ENCODE data around the gene C12orf43.
"Not testable (repeated sequence)": the region's sequence is repeated elsewhere in the genome, so short reads cannot be mapped to it uniquely, and the experiment has no call there.

Gene C12orf43

DNA sequence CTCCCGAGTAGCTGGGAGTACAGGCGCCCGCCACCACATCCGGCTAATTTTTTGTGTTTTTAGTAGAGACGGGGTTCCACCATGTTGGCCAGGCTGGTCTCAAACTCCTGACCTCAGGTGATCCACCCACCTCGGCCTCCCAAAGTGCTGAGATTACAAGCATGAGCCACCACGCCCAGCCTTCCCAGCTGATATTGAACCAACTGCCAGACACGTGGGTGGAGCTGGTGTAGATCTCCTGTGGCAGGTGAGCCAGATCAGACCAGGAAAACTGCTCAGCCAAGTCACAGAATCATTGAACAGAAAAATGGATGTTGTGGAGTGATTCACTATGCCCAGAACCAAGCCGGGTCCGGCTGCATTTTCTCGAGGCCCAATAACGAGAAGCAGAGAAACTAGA lies 31.1 kb upstream of the C12orf43 start:
- not testable (repeated sequence) for H2AFZ ChIP-seq (ENCODE audit: low read depth, low read length)

DNA sequence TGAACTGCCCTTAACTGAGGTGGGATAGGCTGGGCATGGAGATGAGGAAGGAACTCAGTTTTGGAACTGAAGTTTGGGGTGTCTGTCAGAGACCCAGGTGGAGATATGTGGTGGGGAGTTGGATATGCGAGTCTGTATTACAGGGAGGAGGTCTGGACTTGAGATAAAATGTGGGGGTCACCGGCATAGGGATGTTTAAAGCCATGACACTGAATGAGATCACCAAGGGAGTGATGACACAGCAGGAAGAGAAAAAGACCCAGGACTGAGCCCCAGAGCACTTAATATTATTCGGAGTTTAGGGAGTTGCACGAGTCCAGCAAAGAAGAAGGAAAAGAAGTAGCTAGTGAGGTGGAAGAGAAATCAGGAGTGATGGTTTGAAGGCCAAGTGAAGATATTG lies 26.8 kb upstream of the C12orf43 start:
- H3K9me3 ChIP-seq (ENCODE audit: low read length): no peaks in the 10 kb centered on the region
- H3K4me3 ChIP-seq (ENCODE audit: low read length): no peak overlapping the region
- H3K36me3 ChIP-seq (ENCODE audit: insufficient read depth, low read length): no peaks in the 10 kb centered on the region
- H2AFZ ChIP-seq (ENCODE audit: low read depth, low read length): no peak overlapping the region
- H3K4me1 ChIP-seq (ENCODE audit: insufficient read depth, low read length): no peaks in the 10 kb centered on the region
- peaks cover 3% of the 10 kb centered on the region for H3K27me3 ChIP-seq (ENCODE audit: insufficient read depth, low read length)

More for the DNA sequence above, 31.1 kb upstream of the C12orf43 start:
- not testable (repeated sequence) for H3K27me3 ChIP-seq (ENCODE audit: insufficient read depth, low read length); H3K36me3 ChIP-seq (ENCODE audit: insufficient read depth, low read length); H3K9me3 ChIP-seq (ENCODE audit: low read length); H3K4me1 ChIP-seq (ENCODE audit: insufficient read depth, low read length); H3K4me3 ChIP-seq (ENCODE audit: low read length)

DNA sequence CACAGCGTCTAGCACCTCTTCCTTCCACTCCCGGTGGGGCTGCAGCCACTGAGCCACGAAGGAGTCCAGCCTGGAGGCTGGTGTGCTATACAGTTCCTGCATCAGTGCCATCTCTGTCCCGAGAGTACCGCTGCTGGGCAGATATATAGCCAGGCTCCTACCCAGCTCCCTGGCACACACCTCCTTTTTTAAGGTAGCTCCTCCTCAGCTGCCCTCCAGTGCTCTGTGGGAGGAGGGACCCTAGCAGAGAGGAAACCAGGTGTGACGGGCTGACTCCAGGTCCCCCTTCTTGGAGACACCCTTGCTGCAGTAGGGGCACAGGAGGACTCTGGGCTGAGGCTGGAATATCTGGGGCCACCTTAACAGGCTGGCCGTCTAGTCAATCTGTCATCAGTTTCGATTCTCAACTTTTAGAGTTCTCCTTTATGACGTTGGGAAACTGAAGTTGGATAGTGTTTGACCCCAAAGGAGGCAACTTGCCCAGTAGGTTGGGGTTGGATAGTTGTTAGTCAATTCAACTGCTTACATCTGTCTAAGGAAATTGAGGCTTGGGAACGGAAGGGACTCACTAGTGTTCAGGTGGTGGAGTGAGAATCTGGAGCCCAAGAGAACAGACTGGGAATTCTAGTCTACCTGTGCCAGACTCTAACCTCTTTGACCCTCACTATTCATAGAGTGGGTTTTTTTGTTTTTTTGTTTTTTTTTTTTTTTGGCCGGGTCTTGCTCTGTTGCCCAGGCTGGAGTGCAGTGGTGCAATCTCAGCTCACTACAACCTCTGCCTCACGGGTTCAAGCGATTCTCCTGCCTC lies 22.8 kb upstream of the C12orf43 start, which contains the start of gene OASL:
OASL (minus strand) TSS at position 386 of the 808 bp plus-strand sequence; CDS start at position 111, 275 bp downstream.
- no peaks in the 10 kb centered on the region for H3K4me1 ChIP-seq (ENCODE audit: insufficient read depth, low read length)
- H3K36me3 ChIP-seq (ENCODE audit: insufficient read depth, low read length): no peaks in the 10 kb centered on the region
- no peak within 1 kb of the TSS for H3K4me3 ChIP-seq (ENCODE audit: low read length)
- H2AFZ ChIP-seq (ENCODE audit: low read depth, low read length): no peak within 1 kb of the TSS
- no peaks in the 10 kb centered on the region for H3K9me3 ChIP-seq (ENCODE audit: low read length)
- H3K27me3 ChIP-seq (ENCODE audit: insufficient read depth, low read length): peaks cover 3% of the 10 kb centered on the region

DNA sequence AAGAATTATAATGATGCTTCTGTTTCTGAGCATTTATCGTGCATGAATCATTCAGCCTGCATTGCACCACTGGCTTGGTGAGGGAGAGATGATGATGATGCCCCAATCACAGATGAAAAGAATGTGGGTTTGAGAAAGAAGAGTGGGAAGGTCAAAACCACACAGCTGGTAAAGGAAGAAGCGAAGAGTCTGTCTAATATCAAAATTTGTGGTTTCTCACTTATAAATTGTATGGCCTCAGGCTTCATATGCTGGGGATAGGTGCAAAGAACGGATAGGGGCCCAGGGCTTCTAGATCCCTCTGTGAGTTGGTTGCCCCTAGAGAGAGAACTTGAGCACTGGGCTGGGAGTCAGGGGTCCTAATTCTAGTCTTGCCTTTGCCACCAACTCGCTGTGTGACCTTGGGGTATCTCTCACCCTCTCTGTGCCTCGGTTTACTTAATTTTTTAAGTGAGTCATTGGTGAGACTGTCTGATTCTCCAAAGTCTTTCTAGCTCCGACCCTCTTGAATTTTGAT lies 20.6 kb upstream of the C12orf43 start:
- no peak overlapping the region for H3K4me3 ChIP-seq (ENCODE audit: low read length)
- H3K27me3 ChIP-seq (ENCODE audit: insufficient read depth, low read length): peaks cover 3% of the 10 kb centered on the region
- no peaks in the 10 kb centered on the region for H3K4me1 ChIP-seq (ENCODE audit: insufficient read depth, low read length)
- no peak overlapping the region for H2AFZ ChIP-seq (ENCODE audit: low read depth, low read length)
- H3K9me3 ChIP-seq (ENCODE audit: low read length): no peaks in the 10 kb centered on the region
- H3K36me3 ChIP-seq (ENCODE audit: insufficient read depth, low read length): no peaks in the 10 kb centered on the region

DNA sequence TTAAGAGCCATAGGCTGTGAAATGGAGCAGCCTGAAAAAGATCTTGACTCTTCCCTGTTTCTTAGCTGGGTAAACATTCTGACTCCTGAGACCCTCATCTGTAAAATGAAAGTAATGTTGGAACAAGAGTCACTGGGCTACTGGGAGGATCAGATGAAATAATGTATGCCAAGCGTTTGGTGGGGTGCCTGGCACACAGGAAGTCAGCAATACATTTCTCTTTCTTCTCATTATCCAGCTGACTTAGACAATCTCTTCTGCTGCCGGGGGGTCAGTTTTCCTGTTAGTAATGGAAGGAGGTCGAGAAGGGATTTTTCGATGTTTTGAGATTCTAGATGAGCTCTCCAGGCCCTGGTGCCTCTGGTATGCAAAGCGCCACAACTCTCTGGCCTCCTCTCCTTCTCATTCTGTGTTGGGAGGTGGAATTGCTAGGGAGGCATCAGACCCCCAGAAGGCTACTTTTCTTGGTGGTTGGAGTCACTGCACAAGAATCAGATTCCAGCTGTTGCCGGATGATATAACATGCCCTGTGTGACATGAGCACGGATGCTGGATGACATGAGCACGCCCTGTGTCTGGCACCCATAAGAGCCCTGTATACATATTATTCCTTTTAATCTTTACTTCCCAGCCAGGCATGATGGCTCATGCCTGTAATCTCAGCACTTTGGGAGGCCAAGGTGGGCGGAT lies 18.5 kb upstream of the C12orf43 start:
- Histone ChIP-seq H2AFZ (ENCODE audit: low read depth, low read length) (no peak overlapping the region), H3K36me3 (ENCODE audit: insufficient read depth, low read length) (no peaks in the 10 kb centered on the region), H3K27me3 (ENCODE audit: insufficient read depth, low read length) (peaks cover 6% of the 10 kb centered on the region), H3K4me1 (ENCODE audit: insufficient read depth, low read length) (no peaks in the 10 kb centered on the region), H3K9me3 (ENCODE audit: low read length) (peaks cover 3% of the 10 kb centered on the region), H3K4me3 (ENCODE audit: low read length) (no peak overlapping the region)

DNA sequence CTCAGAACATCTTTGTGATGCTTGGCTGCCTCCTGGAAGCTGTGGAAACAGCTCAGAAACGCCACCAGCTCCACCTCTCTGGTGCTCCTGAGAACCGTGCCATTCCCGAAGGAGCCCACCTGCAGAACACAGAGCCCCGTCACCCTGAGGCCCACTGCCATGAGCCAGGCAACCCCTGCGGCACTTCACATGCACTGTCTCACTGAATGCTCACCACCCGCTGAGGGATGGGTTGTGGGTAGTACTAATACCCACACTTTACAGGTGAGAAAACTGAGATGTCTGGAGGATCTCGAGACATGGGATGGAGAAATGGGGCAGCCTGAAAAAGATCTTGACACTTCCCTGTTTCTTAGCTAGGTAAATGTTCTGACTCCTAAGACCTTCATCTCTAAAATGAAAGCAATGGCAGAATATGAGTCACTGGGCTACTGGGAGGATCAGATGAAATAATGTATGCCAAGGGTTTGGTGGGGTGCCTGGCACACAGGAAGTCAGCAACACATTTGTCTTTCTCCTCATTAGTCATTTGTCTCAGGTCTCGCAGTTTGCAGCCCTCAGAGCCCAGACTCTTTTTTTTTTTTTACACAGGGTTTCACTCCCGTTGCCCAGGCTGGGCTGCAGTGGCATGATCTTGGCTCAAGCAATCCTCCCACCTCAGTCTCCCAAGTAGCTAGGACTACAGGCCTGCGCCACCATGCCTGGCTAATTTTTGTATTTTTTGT lies 17.5 kb upstream of the C12orf43 start:
- Histone ChIP-seq H2AFZ (ENCODE audit: low read depth, low read length) (no peak overlapping the region), H3K36me3 (ENCODE audit: insufficient read depth, low read length) (no peaks in the 10 kb centered on the region), H3K27me3 (ENCODE audit: insufficient read depth, low read length) (peaks cover 6% of the 10 kb centered on the region), H3K9me3 (ENCODE audit: low read length) (peaks cover 3% of the 10 kb centered on the region), H3K4me1 (ENCODE audit: insufficient read depth, low read length) (no peaks in the 10 kb centered on the region), H3K4me3 (ENCODE audit: low read length) (no peak overlapping the region)

DNA sequence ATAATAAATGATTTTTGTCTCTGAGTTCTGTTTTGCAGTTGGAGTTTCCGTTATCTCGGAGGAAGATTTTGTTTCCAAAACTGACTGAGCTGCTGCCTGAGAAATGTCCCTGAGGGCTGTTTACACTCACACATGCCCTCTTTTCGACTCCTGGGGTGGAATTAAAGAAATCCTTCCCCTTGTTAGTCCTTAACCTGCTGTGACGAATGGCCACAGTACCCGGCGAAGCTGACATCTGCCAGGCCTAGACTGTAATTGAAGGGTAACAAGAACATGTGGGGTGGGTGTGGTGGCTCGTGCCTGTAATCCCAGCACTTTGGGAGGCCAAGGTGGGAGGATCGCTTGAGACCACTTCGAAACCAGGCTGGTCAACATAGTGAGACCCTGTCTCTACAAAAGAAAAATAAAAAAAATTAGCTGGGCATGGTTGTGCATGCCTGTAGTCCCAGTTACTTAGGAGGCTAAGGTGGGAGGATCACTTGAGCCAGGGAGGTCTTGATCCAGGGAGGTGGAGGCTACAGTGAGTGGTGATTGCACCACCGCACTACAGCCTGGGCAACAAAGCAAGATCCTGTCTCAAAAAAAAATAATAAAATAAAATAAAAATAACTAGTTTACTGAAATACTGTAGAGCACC lies 14.4 kb upstream of the C12orf43 start:
- Histone ChIP-seq H3K9me3 (ENCODE audit: low read length) (peaks cover 3% of the 10 kb centered on the region), H3K27me3 (ENCODE audit: insufficient read depth, low read length) (peaks cover 9% of the 10 kb centered on the region), H3K36me3 (ENCODE audit: insufficient read depth, low read length) (no peaks in the 10 kb centered on the region), H3K4me1 (ENCODE audit: insufficient read depth, low read length) (no peaks in the 10 kb centered on the region), H3K4me3 (ENCODE audit: low read length) (no peak overlapping the region), H2AFZ (ENCODE audit: low read depth, low read length) (no peak overlapping the region)

DNA sequence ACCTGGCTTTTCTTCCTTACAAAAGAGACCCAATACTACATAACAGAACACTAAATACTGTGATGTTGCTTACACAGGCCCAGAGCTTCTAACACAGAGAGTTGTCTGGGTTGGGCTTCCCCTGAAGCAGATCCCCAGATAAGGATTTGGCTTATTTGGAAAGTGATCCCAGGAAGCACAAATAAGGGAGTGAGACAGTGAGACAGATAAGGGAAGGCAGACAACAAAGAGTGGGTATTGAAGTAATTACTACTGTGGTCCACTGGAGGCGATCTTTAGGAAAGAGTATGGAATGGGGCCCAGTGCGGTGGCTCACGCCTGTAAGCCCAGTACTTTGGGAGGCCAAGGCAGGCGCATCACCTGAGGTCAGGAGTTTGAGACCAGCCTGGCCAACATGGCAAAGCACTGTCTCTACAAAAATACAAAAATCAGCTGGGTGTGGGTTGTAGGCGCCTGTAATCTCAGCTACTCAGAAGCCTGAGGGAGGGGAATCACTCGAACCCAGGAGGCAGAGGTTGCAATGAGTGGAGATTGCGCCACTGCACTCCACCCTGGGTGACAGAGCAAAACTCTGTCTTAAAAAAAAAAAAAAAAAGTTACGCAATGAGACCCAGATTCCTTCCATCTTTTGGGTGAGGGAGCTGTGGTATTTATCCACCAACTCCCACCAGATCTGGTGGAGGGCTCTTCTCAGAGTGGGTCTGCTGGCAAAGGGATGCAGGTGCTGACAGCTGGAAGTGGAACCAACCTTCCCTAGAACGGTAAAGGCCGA lies 10.2 kb upstream of the C12orf43 start:
- H3K4me3 ChIP-seq (ENCODE audit: low read length): no peak overlapping the region

DNA sequence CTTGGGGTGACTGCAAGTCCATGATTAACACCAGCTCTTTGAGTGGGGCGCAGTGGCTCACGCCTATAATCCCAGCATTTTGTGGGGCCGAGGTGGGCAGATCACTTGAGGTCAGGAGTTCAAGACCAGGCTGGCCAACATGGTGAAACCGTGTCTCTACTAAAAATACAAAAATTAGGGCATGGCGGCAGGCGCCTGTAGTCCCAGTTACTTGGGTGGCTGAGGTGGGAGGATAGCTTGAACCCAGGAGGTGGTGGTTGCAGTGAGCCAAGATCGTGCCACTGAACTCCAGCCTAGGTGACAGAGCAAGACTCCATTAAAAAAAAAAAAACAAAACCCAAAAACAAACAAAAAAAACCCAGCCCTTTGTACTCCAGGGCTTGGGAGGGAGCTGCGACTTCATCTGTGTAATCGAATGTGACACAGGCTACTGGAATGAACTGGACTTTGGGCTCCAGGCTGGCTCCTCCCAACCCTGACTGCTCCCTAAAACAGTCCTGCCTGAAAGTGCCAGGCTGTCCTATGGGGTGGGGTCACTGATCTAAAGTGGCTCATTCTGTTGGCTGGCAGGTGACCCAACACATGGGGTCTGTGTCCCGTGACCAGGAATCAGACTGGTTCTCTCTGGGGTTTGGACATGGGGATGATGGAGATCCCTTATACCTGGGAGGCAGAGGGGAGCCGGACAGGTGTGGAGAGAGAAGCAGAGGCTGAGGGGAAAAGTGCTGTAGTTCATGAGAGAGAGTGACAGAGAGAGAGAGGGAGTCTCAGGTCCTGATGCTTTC lies 9.3 kb upstream of the C12orf43 start:
- Histone ChIP-seq H3K9me3 (ENCODE audit: low read length) (no peaks in the 10 kb centered on the region), H2AFZ (ENCODE audit: low read depth, low read length) (no peak overlapping the region), H3K4me1 (ENCODE audit: insufficient read depth, low read length) (no peaks in the 10 kb centered on the region), H3K27me3 (ENCODE audit: insufficient read depth, low read length) (peaks cover 6% of the 10 kb centered on the region), H3K36me3 (ENCODE audit: insufficient read depth, low read length) (no peaks in the 10 kb centered on the region), H3K4me3 (ENCODE audit: low read length) (no peak overlapping the region)

More for the DNA sequence above, 10.2 kb upstream of the C12orf43 start:
- no peak overlapping the region for H2AFZ ChIP-seq (ENCODE audit: low read depth, low read length)
- H3K4me1 ChIP-seq (ENCODE audit: insufficient read depth, low read length): no peaks in the 10 kb centered on the region
- H3K9me3 ChIP-seq (ENCODE audit: low read length): peaks cover 3% of the 10 kb centered on the region
- peaks cover 9% of the 10 kb centered on the region for H3K27me3 ChIP-seq (ENCODE audit: insufficient read depth, low read length)
- no peaks in the 10 kb centered on the region for H3K36me3 ChIP-seq (ENCODE audit: insufficient read depth, low read length)

DNA sequence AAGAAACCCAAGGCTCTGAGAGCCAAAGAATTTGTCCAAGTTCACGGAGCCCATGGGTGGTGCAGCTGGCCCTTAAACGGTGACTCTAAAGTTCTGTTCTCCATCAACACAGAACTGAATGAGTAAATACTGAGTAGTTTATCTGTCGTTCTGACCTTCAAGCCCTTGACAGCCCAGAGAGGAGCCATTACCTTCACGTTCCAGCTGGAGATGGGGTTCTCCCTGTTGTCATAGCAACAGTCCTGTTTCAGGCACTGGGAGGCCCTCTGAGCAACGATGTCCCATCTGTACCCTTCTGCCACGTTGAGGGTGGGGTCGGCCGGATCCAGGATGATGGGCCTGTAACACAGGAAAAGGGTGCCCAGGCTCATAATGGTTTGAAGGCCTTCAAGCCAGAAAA lies 7.5 kb upstream of the C12orf43 start:
- no peak overlapping the region for H2AFZ ChIP-seq (ENCODE audit: low read depth, low read length)
- H3K4me3 ChIP-seq (ENCODE audit: low read length): no peak overlapping the region
- no peaks in the 10 kb centered on the region for H3K36me3 ChIP-seq (ENCODE audit: insufficient read depth, low read length)
- no peaks in the 10 kb centered on the region for H3K4me1 ChIP-seq (ENCODE audit: insufficient read depth, low read length)
- peaks cover 6% of the 10 kb centered on the region for H3K27me3 ChIP-seq (ENCODE audit: insufficient read depth, low read length)
- no peaks in the 10 kb centered on the region for H3K9me3 ChIP-seq (ENCODE audit: low read length)

DNA sequence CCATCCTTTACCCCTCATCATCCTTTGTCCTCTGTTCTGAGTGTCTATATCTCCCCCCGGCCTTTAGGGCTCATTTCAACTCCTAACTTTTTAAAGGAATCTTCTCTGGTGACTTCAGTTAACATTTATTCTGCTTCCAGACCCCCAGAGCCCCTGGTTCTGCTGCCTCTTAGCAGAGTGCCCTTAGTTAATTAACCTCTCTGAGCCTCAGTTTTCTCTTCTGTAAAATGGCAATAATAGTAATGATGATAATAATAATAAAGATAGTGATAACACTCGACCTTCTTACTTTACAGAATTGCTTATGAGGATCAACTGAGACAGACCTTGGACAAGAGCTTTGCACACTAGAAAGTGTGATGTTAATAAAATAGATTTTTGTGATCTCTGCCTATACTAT lies 6.4 kb upstream of the C12orf43 start:
- H3K27me3 ChIP-seq (ENCODE audit: insufficient read depth, low read length): peaks cover 6% of the 10 kb centered on the region
- no peaks in the 10 kb centered on the region for H3K4me1 ChIP-seq (ENCODE audit: insufficient read depth, low read length)
- H3K36me3 ChIP-seq (ENCODE audit: insufficient read depth, low read length): no peaks in the 10 kb centered on the region
- no peaks in the 10 kb centered on the region for H3K9me3 ChIP-seq (ENCODE audit: low read length)
- H3K4me3 ChIP-seq (ENCODE audit: low read length): no peak overlapping the region
- H2AFZ ChIP-seq (ENCODE audit: low read depth, low read length): no peak overlapping the region
